Endothelial cell of umbilical vein (primary cell): ENCODE results near the gene SCIN.

Experiments
- EZH2 ChIP-seq: IDR thresholded peaks from 2 replicates; pipeline ENCODE4 v1.6.1; 2012; ENCODE audit warnings: borderline replicate concordance, low read depth, mild to moderate bottlenecking, moderate library complexity, low read length, inconsistent platforms; ENCODE audit not compliant: severe bottlenecking
- GATA2 ChIP-seq: IDR thresholded peaks from 2 replicates; pipeline ENCODE4 v1.7.0; 2011; ENCODE audit warnings: low read depth, mild to moderate bottlenecking, moderate library complexity, mixed read lengths, low read length; ENCODE audit not compliant: insufficient read length, insufficient read depth
- POLR2A ChIP-seq: IDR thresholded peaks from 2 replicates; pipeline ENCODE4 v1.6.1; 2012; ENCODE audit warnings: low read depth, mild to moderate bottlenecking, control low read depth, low read length
- POLR2AphosphoS5 ChIP-seq: IDR thresholded peaks from 2 replicates; pipeline ENCODE4 v1.6.1; 2012; ENCODE audit warnings: low read depth, mild to moderate bottlenecking, control low read depth, low read length, moderate library complexity; ENCODE audit not compliant: insufficient read depth
- TF ChIP-seq, protein P1 (sequence below), 2 donors: IDR thresholded peaks; 1 replicate in 1 of 2; 2 replicates in 1 of 2; pipeline ENCODE4 v1.5.1; 2011; ENCODE audit warnings: low read length in 2 of 2, mild to moderate bottlenecking in 2 of 2, moderate library complexity in 2 of 2, control low read depth in 1 of 2, inconsistent platforms in 1 of 2, low read depth in 1 of 2; ENCODE audit not compliant: insufficient read depth in 1 of 2; ENCODE audit errors: extremely low read depth in 1 of 2

DNA sequence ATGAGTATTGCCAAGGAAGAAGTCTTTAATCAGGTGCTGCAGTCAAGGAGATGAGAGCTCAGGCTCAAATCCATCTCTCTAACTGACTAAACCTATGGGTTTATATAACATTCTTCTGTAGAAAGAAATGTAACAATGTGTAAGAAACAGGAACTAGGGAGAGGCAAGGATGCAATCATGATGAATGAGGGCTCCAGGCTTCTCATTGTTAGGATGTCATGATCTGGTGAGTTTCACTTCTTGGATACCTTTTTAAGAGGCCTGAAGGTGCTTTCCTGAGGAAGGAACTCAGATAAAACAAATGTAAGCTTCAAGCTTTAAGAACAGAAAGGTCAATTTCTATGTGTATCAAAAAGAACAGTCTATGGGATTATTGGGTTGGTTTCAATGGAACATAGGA, 30.8 kb upstream of the SCIN start:
- TF ChIP-seq, protein P1, sequence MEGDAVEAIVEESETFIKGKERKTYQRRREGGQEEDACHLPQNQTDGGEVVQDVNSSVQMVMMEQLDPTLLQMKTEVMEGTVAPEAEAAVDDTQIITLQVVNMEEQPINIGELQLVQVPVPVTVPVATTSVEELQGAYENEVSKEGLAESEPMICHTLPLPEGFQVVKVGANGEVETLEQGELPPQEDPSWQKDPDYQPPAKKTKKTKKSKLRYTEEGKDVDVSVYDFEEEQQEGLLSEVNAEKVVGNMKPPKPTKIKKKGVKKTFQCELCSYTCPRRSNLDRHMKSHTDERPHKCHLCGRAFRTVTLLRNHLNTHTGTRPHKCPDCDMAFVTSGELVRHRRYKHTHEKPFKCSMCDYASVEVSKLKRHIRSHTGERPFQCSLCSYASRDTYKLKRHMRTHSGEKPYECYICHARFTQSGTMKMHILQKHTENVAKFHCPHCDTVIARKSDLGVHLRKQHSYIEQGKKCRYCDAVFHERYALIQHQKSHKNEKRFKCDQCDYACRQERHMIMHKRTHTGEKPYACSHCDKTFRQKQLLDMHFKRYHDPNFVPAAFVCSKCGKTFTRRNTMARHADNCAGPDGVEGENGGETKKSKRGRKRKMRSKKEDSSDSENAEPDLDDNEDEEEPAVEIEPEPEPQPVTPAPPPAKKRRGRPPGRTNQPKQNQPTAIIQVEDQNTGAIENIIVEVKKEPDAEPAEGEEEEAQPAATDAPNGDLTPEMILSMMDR (IDR thresholded peaks at IDR 0.05; ENCODE audit: extremely low read depth in 1 of 2, insufficient read depth in 1 of 2, low read depth in 1 of 2, low read length in 2 of 2) = no peak
- no peak for TF ChIP-seq EZH2
- no peak for TF ChIP-seq POLR2AphosphoS5
- TF ChIP-seq GATA2 = no peak
- TF ChIP-seq POLR2A = no peak
